M059J (cell line): ENCODE results near the gene FRMPD2. TPM values are rescaled to one million over a fixed set of nuclear protein-coding genes. Genes with fewer than 3 reads are reported as not detected.
A peak's percentile ranks its signal among the peaks of the same experiment; 100 is the strongest.
"Not testable (repeated sequence)": the region's sequence is repeated elsewhere in the genome, so short reads cannot be mapped to it uniquely, and the experiment has no call there.

Source experiments
- DNase-seq: peaks from one replicate; pipeline ENCODE4 v3.0.0-alpha.2; 2012; ENCODE audit warnings: low read depth
- total RNA-seq: library from RNA; depleted of rRNA; stranded (reverse); fragments of >200 nt; shearing (Covaris generic); gene quantifications from 2 replicates; pipeline ENCODE4 v1.2.3, GENCODE V29; 2014

FRMPD2 gene
- total RNA-seq, 1 experiment from 2014 or later = not detected

DNA sequence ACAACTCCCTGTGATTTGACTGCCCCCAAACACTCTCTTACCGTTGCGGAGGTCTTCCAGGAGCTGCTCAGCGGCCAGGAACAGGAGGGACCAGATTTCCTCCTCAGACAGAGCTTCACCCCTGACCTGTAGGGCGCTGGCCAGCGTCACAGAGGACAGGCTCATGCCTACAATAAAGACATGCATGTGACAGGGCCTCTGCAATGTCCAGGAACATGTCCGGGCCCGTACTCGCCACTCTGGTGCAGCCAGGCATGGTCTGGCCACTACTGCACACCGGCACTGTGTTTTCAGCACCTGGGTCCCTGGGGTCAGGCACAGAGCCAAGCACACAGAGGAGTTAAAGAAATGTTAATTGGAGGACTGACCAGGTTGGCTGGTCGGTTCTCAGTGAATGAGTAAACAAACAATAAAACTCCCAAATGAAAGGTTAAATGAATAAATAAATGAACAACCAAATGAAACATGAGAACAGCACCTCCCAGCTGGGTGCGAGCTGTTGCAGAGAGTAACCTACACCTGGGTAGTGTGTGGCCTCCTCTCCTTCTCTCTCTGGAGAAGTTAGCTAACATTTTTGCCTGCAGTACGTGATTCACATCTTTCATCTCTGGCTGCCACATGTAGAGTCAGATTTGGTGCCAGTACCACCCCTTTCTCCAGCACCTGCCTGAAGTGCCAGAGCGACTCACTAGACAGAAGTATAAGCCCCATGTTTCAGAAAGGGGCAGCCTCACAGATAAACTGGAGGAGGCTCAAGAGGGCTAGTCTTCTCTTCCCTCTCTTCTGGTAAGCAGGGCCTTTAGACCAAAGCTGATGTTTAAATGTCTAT is 22.8 kb downstream of the FRMPD2 start:
- peak; percentile 31 for DNase-seq

GRCh38 chr10:48251152-48251524 is 23.4 kb downstream of the FRMPD2 start:
- DNase-seq = peak; percentile 18

- DNase-seq = no peak
Measured at GRCh38 chr10:48249763-48250351, 24.6 kb downstream of the FRMPD2 start.

- DNase-seq = no peak
Measured at GRCh38 chr10:48249004-48249762, 25.3 kb downstream of the FRMPD2 start.

DNA sequence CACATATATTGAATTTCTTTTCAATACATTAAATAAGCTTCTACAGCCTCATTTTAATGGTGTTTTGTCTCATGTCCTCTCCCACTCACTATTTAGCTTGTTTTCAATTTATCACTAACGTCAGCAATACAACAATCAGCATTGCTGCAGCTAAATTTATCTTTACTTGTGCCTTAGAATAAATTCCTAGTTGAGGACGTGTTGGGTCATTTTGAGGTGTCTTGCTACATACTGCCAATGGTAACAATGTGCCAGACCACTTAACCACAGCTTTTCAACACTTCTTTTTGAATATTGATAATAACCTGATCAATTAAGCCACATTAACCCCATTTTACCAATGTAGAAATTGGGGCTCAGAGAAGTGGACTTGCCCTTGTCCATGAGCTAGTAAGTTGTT is 26.0 kb downstream of the FRMPD2 start:
- DNase-seq = no peak

- peak; percentile 57 for DNase-seq
Measured at GRCh38 chr10:48247680-48248079, 26.8 kb downstream of the FRMPD2 start.

- DNase-seq = no peak
Measured at GRCh38 chr10:48246501-48246900, 28.0 kb downstream of the FRMPD2 start.

- DNase-seq = no peak
Measured at GRCh38 chr10:48245977-48246376, 28.5 kb downstream of the FRMPD2 start.

DNA sequence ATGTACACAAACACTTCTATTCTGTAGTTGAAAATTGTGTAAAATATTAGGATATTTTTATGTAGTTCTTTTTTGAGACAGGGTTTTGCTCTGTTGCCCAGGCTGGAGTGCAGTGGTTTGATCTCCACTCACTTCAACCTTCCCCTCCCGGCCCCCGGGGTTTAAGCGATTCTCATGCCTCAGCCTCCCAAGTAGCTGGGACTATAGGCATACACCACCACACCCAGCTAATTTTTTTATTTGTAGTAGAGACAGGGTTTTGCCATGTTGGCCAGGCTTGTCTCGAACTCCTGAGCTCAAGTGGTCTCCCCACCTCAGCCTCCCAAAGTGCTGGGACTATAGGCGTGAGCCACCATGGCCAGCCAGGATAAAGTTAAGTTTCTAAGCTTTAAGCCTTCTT is 30.6 kb downstream of the FRMPD2 start:
- not testable (repeated sequence) for DNase-seq

GRCh38 chr10:48243487-48243886 is 31.0 kb downstream of the FRMPD2 start:
- DNase-seq = no peak

- DNase-seq = no peak
Measured at GRCh38 chr10:48242171-48242904, 32.2 kb downstream of the FRMPD2 start.

GRCh38 chr10:48241332-48241731 is 33.2 kb downstream of the FRMPD2 start:
- no peak for DNase-seq

- DNase-seq = no peak
Measured at GRCh38 chr10:48240196-48240595, 34.3 kb downstream of the FRMPD2 start.

DNA sequence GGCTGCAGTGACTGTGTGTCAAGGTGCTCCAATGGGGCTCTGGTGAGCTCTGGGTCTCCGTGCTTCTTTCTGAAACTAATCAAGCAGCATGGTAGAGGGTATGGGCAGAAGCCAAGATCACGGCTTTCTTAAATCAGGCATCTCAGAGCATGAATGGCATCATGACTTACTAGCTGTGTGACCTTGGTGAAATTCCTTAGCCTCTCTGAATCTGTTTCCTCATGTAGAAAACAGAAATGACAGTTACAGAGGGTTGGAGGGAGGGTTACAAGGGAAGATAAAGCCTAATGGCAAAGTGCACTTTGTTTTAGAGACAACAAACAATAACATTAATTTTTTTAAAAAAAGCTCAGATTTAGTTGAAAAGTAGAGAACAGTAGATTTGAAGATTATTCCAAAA is 34.9 kb downstream of the FRMPD2 start:
- DNase-seq = no peak

GRCh38 chr10:48238826-48239520 is 35.5 kb downstream of the FRMPD2 start:
- DNase-seq = no peak

DNA sequence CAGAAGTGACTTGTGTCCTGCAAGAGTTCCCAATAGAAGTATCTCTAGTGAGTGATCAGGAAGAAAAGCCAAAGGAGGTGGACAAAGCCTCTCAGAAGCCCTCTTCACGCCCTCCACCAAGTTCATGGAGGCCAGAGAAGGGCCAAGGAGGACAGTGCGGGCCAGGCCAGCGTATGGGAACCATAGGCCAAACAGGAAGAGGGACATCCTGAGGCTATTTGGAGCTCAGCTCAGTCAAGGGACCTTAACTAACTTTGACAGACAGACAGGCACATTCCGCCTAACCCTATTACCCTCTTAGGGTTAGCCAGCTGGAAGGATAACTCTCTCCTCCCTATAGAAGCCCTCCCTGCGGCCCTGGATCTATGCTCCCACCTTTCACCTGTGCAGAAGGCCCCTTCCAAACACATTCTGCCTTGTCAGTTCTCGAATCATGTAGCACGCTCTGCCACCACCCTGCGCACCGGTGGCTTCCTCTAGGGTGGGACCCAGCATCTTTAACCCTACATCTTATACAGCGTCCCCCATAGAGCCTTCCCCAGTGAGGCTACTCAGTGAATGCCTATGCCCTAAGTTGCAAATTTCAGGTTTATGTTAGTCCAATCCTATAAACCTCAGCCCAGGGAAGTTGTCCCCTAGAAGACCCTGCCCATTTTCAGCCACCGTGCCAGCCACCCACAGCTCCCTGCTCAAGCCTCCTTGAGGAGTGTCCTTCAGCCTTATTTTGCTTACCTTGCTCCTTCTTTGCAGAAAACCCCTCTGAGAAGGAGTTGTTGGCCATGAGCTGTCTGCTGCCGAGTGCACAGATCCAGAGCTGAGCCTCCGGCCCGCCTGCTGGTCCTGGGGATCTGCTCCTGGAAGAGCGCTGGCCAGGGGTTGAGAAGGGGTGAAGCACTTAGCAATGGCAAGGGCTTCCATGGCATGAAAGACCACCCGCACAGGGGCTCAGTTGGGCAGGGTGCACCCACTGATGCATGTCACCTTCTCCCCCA is 36.9 kb downstream of the FRMPD2 start:
- DNase-seq = no peak

- no peak for DNase-seq
Measured at GRCh38 chr10:48236199-48236621, 38.3 kb downstream of the FRMPD2 start.

DNA sequence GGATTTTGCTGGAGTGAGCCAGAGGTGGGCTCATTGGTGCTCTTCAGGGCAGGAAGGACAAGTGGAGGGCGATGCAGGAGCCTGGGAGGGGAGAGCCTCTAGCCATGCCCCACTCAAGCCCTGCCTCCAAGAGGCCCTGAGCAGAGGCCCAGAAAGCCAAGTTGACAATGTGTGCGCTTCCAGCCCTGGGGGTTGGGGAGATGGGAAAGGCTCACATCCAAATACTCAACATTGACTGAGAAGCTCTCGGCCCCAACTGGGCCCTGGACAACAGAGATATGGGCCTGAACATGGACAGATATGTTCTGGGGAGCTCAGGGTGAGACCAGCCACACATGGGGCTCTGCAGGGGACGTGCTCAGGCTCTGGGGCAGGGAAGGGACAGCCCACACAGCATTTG is 39.0 kb downstream of the FRMPD2 start:
- DNase-seq = no peak

- no peak for DNase-seq
Measured at GRCh38 chr10:48234787-48235186, 39.7 kb downstream of the FRMPD2 start.

- no peak for DNase-seq
Measured at GRCh38 chr10:48234295-48234694, 40.2 kb downstream of the FRMPD2 start.
